Nucleus accumbens (tissue), 56 donors: ENCODE data around the gene PPP1R15B.

ENCODE experiments used
- DNase-seq, 56 donors: peaks; one replicate each; lab custom pipeline; 2025; lab: John Stamatoyannopoulos, UW

PPP1R15B gene

DNA sequence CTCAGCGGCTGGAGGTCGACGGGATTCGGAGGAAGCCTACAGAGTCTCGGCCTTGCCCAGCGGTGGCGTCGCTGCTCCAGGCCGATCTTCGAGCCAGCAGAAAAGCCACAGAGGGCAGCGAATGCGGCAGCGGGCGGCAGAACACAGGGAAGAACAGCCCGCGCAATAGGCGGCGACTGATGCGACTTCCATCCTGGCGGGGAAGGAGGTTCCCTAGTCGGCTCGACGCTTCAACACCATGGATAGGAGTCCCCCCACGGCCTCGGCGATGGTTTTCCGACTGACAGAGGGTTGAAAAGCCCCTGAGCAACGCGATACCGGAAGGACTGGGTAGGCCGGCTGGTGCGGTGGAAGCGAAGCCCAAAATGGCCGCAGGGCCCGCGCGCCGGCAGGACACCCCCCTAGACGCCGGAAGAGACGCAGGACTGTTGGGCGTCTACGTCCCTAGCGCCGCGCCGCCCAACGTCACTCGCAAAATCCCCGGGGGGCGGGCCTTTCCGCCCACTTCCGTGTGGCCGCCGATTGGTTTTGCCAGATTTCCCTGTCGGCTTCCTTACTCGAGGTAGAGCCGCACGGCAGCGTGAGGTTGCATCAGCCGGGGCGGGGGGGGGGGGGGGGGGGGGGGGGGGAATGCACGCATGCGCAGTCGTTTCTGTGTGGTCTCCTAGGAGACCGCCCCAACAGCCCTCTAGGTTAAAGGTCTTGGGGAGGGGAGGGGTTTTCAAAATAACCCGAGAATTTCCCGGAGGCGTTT lies at the start of gene PPP1R15B:
Gene PPP1R15B, minus strand, starts transcription at position 367 of the 754 bp plus-strand sequence. CDS start 406 bp downstream, outside the sequence.
- DNase-seq = peak; percentile 59 to 98 (median 96)

DNA sequence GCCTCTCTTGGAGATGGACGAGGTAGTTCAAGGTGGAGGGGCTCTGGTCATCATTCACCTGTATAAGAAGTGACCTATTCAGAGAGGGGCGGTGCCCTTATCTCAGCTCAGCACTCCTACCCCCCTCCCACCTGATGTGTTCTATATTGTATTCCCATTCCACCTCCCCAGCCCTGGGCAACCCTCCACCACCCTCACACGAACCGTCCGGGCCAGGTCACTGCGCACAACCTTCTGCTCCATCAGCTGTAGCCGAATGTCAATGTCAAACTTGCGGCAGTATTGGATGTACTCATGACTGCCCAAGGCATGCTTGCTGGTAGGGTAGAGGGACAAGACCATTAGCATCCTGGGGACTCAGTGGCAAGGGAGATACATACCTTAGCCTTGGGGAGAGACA lies 48.7 kb upstream of the PPP1R15B start:
- DNase-seq = no peak

DNA sequence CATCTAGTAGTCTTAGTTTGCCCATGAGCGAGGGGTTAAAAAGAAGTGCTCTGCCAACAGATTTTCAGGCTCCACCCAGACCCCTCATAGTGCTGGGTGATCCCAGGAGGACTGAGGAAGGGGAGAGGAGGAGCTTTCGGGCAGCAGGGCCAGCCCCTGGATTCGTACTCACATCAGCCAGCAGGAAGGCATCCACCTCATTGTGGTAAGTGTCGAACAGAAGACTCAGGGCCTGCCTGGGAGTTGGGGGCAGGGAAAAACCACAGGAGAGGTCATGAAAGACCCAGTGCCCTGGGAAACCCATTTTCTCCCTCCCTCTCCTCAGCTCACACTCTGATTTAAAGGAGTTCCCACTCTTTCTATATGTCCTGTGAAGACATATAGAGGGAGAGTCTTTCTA lies 48.1 kb upstream of the PPP1R15B start:
- no peak for DNase-seq

DNA sequence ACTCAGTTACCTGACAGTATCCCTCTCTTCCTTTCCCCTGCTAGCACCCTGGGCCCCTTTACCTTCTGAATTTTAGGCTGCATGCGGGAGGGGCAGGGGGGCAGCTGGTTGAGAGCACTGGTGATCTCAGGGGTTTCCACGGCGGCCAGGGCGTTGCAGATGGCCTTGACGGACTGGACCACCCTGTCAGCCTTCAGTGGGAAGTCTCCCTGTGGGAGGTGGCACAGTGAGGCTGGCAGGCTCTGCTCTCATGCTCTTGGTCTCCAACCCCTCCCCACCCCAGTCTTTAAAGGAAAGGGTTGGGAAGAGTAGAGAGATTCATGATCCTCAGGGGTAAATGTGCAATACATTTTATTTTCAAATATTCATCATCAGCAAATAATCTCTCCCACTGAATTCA lies 46.0 kb upstream of the PPP1R15B start:
- no peak for DNase-seq

DNA sequence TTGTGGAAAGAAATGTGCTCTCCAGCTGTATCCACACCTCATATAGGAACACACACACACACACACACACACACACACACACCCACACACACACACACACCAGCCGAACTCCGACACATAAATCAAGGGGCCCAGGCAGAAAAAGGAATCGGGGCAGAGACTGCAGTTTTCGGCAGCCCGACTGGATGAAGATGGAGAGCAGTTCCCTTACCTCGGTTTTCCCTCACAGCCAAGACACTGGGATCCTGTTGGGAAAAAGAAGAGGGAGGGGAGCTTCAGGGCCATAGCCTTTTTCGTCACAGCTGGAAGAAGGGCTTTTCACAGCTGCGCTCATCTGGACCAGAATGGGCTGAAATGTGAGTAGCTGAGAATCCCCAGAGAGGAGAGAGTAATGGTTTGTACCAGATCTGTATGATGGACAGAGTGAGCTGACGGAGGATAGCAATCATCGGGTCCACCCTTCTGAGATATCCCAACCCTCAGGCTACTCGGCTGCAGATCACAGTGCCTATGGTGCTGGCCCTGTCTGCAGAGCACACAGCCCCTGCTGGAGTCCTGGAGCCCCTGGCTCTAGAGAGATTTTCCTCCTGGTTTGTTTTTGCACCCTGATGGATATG lies 45.3 kb upstream of the PPP1R15B start:
- DNase-seq = no peak

DNA sequence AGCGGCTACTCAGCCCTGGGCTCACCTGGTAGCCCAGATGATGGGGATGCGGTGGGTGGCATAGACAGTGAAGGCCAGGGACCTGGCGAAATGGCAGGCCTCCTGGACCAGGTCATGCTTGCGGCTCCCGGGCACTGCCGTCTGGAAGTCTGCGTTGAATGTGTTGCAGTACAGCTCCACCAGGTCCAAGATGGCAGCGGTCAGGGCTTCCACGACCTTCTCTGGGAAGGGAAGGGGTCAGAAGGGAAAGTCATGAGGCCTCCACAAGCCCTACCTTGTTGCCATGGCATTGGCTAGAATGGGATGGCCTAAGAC lies 44.2 kb upstream of the PPP1R15B start:
- no peak for DNase-seq

DNA sequence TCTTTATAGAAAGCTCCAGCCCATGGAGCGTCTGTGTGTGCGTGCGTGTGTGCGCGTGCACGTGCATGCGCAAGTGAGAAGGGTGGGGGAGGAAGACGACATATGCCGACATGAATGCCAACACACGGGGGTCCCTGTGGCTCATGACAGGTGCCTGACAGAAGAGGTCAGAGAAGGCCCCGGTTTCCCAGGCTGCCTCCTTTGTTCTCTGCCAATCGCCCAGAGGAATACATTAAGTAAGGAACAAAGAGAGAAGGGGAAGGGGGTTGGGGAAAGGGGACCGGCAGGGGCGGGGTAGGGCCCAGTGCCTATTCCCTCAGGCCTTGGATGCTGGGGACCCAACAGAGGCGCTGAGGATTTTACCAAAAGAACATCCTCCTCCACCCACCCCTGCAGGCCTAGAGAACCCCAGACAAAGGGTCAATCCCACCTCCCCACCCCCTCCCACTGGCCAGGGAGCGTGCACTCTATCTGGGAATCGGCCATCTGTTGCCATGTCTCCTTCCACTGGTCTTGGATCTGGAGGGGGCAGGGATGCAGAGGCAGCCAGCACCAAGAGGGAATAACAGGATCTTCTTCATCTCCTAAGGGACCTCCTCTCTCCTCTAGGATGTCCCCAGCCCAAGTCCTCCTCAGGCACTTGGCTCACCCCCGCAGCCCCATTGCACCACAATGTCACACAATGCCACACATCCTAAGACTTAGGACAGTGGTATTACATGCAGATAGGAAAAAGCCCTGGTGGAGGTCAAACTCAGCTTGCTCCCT lies 43.6 kb upstream of the PPP1R15B start:
- DNase-seq = peak in 5 of 56 donors; percentile 19 to 39 (median 32)

DNA sequence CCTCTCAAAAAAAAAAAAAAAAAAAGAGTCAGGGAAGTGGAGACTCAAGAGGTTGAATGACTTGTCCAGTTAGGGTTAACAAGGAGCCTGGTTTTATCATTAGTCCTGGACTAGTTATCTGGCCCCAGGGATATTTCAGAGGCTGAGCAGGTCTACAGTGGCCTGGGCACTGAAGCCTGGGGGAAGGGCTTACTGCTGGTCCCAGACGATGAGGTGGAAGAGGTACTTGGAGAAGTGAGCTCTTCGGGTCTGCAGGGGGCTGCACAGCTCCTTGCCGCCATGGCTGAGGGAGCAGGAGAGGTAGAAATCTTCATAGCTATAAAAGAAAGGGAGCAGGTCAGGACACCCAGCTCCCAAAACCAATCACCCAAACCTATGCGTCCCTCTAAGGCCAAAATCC lies 42.9 kb upstream of the PPP1R15B start:
- no peak for DNase-seq

DNA sequence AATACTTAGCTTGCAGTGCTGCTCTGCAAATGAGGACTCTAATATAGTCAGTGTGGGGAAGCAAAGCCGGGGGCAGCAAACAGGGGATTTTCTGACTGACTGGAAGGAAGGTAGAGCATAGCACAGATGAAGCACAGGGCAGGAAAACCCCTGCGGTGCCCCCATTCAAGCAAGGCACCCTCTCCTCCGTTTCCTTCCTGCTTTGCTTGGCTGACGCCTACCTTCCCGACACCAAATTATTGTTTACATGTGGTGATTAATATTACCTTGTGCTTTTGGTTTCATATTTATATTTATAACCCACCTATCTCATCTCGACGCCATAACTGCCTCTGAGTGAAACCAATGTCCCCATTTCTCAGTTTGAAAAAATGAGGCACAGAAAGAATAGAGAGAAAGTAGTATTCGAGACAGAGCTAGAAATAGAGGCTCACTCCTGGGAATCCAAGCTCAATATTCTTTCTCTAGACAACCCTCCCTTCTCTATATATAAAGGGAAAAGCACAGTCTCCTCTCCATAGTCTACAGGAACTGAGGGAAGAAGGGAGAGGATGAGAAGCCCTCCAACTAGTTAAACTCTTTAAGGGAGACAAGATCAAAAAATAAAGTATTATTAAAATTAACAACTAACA lies 41.6 kb upstream of the PPP1R15B start:
- DNase-seq = no peak

DNA sequence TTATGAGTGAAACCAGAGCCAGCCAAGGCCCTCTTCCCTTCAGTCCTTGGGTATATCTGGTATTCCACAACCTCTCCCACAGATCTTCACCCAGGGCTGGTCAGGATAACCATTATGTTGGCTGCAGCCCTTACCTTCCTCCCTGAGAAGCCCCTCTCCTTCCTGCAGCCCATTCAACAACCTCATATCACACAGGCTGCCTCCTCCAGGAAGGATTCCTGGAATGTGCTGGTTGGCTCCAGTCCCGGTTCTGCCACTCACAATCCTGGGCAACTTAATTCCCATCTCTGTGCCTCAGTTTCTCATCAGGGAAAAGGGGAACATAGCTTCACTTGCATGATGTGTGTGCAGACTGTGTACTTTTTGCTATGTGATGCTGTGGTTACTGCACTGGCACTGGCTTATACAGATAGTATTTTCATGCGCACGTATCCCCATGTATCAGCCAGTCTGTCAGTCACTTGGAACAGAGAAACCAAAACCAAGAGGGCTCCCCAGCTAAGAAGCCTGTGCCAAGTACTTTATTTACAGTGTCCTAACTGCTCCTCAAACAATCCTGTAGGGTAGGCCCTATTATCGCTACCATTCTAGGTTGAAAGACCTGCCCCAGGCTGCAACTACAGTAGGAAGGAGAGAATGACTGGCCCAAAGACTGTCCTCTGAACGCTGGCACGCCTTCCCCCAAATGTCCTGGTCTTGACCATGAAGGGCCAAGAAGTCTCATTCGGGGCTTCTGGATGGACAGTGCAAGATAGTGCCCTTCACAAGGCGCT lies 39.9 kb upstream of the PPP1R15B start:
- no peak for DNase-seq

DNA sequence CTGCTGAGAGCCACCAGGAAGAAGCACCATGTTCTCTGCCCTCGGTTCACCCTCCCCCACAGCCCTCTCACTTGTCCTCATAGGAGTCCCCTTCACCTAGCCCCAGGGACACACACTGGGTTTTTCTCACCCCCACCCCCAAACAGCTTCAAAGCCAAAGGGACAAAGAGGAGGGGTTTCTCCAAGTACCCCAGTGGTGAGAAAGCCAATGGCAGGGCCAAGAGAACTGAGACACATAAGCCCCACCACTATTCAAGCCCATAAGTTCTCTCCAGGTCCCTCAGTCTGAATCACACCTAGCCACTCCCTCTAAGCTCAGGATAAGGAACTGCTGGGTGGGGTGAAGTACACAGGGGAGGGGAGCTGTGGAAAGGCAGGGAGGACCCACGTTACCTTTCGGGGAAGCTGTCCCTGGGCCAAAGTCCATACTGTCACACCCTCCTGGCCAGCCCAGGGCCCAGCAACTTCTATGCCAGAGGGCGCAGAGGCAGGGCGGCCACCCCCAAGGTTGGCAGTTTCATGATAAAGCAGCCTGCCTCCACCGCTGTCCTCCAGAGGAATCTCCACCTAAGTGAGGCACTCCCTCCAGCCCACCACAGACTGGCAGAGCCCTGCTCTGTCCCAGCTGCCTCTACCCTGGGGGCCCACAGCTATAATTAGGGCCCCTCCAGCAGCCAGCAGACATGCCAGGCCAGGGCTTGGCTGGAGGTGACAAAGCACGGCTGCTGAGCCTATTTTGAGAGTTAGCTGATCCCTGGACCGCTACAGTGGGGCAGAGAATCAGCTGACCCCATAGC lies 39.0 kb upstream of the PPP1R15B start:
- DNase-seq = no peak

DNA sequence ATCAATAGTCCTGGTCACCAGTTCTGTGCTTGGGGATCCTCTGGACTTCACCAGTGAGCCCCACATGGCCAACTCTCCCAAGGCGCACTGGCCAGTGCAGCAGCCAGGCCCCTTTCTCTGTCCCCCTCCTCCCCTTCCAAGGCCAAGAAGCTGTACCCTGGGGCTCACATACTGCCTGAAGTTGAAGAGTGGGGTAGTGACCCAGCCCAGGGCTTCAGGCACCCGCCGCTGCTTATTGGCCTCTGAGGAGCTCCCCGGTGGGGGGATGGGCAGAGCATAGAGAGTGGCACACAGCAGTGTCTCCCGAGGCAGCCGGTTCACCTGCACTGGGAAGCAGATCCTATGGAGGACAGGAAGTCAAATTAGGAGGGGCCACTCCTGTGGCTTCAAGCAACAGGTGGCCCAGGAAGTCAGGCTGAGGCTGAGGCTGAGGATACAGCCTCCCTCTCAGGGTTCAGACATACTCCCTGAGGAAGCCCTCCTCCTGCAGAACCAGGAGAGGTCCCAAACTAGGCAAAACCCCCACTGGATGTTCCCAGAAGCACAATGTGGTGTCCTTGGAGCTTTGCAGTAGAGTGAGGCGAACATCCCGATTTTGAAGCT lies 38.2 kb upstream of the PPP1R15B start:
- DNase-seq = no peak

DNA sequence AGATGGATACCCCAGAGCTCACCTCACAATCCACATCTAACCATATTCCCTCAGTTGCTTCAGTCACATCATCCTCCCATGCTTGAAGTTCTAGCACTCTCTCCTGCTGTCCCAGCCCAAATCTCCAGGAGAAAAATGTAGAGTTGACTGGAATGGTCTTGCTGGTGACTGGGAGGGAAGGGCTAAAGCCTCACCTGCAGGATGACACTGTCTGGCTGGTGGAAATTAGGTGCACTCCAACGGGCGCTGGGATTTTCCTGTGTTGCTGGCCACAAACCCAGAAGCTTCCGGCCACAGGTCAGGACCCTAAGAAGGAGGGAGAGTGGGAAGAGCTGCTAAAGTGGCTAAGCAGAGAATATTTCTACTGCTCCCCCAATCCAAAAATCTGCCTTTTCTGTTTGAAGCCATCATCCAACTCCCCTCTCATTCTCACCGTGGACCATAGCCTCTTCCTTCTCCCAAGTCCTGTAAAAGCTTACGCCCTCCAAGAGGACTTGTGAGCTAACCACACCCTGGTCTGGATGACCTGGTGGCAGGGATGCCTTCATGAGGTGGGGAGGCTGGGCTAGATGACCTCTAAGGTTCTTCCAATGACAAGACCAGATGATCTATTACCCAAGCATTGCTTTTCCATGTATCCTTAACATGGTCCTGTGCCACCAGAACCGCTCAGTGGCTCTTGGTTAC lies 37.5 kb upstream of the PPP1R15B start:
- no peak for DNase-seq

DNA sequence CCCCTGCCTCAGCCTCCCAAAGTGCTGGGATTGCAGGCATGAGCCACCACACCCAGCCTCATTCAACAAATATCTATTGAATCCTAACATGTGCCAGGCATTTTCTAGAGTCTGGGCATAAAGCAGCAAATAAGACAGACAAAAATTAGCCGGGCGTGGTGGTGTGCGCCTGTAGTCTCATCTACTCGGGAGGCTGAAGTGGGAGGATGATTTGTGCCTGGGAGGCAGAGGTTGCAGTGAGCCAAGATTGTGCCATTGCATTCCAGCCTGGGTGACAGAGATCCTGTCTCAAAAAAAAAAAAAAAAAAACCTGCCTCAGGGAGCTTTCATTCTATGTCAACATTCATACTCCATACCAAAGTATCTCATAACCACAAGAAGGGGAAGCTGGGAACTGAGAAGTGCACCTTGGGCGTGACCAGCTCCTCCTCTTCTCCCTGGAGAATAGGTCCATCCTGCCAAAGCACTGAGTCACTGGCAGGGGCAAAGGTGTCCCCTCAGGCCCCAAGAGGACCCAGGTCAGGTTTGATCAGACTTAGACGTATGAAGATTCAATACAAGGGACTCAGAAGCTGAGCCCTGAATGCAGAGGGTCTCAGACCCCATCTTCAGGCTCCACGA lies 36.8 kb upstream of the PPP1R15B start:
- no peak for DNase-seq

DNA sequence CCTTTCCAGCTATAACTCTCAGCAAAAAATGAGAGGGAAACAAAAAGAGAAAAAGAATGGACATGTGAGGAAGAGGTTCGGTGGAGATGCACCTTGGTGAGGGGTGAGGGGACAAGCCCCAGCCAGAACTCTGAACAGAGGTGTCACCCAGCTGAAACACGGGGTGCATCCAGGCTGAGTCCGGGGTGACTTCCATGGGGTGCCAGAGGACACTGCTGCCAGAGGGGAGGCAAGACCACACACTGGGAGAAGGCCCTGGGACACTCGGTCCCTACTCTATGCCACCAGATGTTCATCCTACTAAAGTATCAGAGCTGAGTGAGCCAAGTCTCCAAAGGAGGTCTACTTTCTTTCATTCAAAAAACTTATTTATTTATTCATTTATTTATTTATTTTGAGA lies 36.1 kb upstream of the PPP1R15B start:
- DNase-seq = no peak

DNA sequence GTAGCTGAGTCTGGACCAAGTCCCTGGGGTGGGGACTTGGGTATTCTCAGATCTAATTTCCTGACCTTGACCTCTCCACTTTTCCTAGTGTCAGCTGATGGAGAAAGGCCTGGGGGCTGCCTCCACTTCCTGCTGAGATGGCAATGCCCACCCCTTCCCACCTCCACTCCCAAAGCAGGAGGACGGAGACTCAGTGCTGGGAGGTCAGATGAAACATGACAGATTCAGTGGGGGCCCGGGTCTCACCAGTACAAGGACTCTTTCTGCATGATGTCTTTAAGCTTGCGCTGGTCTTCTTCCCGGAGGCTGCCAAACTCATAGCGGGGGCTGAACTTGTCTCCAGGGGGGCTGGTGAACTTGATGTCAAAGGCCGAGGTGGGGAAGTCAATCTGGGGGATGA lies 35.6 kb upstream of the PPP1R15B start:
- DNase-seq = no peak

DNA sequence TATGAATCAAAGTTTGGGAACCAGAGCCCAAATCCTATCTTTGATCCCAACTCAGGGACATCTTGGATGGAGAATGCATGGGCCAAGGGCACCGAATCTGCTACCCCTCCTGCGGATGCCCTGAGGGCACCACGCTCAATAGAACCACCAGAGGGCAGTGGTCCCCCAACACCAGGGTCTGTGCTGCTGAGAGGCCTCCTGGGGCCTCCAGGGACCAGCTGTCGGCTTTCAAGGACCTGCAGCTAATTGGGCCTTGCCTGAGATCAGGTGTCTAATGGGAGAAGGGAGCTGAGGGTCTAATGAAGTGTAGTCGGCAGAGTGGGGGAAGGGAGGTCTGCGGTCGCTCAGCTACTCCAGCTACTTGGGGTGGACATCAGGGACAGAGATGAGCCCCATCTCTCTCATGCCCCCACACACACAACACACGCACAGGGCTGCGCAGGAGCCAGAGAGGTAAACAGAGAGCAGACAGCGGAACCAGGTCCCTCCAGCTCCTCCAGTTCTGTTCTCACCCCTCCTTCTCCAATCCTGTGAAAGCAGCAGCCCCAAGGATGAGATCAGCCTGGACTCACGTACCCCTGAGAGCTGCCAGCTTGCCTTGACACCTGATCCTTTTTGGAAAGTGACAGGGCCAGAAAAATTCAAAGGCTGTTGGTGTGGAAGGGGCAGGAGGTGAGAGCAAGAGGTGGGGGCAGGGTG lies 34.9 kb upstream of the PPP1R15B start:
- DNase-seq = peak in 50 of 56 donors; percentile 16 to 85 (median 58)
